KOPT-K1 (cell line): ENCODE measurements around the gene MPL.

Experiments
- H3K27ac ChIP-seq: fragments of 200-600 bp; sonication (generic); 2 replicates; pipeline ENCODE4 v1.5.1; 2016; ENCODE audit warnings: antibody characterized with exemption, mild to moderate bottlenecking, low read depth, low read length; ENCODE audit not compliant: poor library complexity, severe bottlenecking
- H3K36me3 ChIP-seq: fragments of 200-600 bp; sonication (generic); 2 replicates; pipeline ENCODE4 v1.5.1; 2017; ENCODE audit warnings: antibody characterized with exemption, mild to moderate bottlenecking, low read length, moderate library complexity; ENCODE audit not compliant: insufficient read depth
- H3K9me3 ChIP-seq: fragments of 200-600 bp; sonication (generic); 2 replicates; pipeline ENCODE4 v1.5.1; 2017; ENCODE audit warnings: antibody characterized with exemption, low read length, mild to moderate bottlenecking; ENCODE audit not compliant: insufficient read depth, poor library complexity, severe bottlenecking

MPL gene

DNA sequence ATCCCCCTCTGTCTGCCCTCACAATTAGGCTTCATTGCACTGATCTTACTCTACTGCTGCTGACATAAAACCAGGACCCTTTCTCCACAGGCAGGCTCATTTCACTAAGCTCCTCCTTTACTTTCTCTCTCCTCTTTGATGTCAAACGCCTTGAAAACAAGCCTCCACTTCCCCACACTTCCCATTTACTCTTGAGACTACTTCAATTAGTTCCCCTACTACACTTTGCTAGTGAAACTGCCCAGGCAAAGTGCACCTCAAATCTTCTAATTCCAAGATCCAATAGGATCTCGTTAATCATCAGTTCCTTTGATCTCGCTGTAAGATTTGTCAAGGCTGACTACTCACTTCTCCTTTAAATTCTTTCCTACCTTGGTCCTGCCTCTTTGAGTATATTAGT is 15.3 kb downstream of the MPL start:
- Histone ChIP-seq H3K27ac (no peak overlapping the region), H3K9me3 (no peaks in the 10 kb centered on the region)

DNA sequence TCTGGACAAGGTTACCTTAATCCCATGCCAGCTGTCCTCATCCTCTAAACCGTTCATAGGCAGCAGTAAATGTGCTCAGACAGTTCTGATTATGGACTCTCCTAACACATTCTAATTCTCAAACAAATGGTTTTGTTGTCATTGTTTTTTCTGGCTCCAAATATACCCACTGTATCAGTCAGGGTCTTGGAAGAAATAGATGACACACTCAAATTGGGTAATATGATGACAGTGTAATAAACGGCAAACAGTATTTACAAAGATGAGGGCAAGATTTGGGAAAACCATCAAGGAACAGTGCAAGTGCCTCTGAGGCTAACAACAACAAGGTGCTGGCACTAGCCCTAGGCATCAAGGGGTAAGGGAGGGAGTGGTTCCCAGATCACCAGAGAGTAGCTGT is 16.9 kb downstream of the MPL start:
- H3K9me3 ChIP-seq, result no peaks in the 10 kb centered on the region
- peaks cover under 1% of the 10 kb centered on the region; the same call in 1 of the 2 replicates for H3K36me3 ChIP-seq
- no peak overlapping the region for H3K27ac ChIP-seq

More for the DNA sequence above, 15.3 kb downstream of the MPL start:
- no peaks in the 10 kb centered on the region for H3K36me3 ChIP-seq

DNA sequence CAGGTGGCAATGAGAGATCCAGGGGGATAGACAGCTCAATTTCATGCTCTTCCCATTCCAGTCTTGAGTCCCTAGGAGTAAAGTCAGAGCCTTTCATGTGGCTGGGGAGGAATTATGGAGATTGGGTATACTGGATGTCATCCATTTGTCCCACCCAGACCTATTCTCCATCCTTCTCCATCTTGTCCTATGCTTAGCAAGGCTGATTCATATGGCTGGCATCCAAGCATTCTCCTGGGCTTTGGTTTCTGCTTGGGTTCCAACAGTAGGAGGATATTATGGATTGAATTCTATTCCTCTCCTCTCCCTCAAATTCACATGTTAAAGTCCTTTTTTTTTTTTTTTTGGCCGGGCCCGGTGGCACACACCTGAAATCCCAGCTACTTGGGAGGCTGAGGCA is 17.3 kb downstream of the MPL start:
- no peak overlapping the region for H3K27ac ChIP-seq
- peaks cover 5% of the 10 kb centered on the region for H3K36me3 ChIP-seq
- H3K9me3 ChIP-seq, result no peaks in the 10 kb centered on the region

DNA sequence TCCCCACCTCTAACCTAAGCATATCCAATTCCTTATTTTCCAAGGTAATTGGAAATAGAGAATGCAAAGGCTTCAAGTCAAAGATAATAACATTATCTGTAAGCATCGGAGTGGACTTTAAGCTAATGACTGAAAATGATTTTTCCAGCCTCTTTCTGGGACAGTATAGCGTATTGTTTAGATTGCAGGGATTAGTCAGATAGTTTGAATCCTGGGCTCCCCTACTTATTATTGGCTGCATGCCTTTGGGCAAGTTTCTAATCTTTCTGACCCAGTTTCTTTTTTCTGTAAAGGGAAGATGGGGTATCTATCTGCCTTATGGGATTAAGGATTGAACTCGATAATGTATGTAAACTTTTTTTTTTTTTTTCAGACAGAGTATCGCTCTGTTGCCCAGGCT is 19.6 kb downstream of the MPL start:
- no peaks in the 10 kb centered on the region for H3K9me3 ChIP-seq

DNA sequence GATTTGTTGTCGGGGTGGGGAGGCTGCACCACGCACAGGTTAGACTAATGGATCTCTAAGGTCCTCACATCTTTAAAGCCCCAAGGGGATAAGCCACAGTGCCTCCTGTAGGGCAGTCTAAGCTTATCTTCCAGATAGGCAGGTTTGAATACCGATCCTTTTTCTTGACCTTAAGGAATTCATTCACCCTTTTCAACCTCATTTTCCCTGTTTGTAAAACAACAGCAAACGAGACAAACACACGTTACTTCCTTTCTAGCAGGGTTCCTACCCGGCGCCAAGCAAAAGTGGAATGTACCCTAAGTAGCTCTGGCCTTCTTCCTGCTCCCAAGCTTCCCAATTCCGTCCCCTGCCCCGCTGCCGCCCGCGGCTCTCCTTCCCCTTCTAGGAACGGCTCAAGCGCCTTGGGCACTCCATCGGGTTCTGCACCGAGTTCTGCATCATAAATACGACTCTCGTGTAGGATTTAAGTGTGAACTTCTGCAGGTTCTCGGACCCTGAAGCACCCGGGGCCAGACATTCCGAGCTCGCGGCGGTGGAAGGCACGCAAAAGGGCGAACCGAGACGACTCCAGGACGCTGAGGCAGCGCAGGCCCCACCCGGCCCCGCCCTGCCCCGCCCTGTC is 20.6 kb downstream of the MPL start:
- Histone ChIP-seq H3K9me3 (no peaks in the 10 kb centered on the region), H3K27ac (peak overlapping the region; percentile 85)

More for the DNA sequence above, 19.6 kb downstream of the MPL start:
- no peak overlapping the region for H3K27ac ChIP-seq
- H3K36me3 ChIP-seq, result peaks cover 28% of the 10 kb centered on the region

DNA sequence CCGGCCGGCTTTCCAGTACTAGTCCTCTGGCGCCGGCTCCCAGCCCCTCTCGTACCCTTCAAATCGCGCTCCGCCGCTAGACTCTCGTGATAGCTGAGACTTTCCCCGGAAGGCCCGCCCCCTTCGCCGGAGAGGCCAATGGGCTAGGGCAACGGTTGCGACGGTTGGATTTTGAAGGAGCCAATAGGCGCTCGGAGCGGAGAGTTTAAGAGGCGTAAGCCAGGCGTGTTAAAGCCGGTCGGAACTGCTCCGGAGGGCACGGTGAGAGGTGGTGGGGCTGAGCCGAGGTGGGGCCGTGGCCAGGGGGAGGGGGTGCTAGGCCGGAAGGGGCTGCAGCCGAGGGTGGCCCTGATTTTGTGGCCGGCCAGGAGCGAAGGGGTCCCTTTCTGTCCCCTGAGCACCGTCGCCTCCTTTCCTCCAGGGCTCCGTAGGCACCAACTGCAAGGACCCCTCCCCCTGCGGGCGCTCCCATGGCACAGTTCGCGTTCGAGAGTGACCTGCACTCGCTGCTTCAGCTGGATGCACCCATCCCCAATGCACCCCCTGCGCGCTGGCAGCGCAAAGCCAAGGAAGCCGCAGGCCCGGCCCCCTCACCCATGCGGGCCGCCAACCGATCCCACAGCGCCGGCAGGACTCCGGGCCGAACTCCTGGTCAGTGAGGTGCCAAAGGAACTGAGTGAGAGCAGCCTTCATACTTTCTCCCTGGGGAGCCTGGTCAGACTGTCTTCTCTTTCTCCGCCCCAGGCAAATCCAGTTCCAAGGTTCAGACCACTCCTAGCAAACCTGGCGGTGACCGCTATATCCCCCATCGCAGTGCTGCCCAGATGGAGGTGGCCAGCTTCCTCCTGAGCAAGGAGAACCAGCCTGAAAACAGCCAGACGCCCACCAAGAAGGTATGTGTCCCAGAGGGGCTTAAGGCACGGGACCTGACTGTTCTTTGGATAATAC is 21.4 kb downstream of the MPL start, which contains the start of gene CDC20:
Gene CDC20 (plus strand): TSS at position 236 of the 948 bp plus-strand sequence. CDS start 235 bp downstream, at position 471.
- H3K9me3 ChIP-seq, result no peaks in the 10 kb centered on the region
- H3K36me3 ChIP-seq, result peaks cover 46% of the 10 kb centered on the region
- peak within 1 kb of the TSS; percentile 85 for H3K27ac ChIP-seq

More for the DNA sequence above, 20.6 kb downstream of the MPL start:
- H3K36me3 ChIP-seq, result peaks cover 38% of the 10 kb centered on the region

DNA sequence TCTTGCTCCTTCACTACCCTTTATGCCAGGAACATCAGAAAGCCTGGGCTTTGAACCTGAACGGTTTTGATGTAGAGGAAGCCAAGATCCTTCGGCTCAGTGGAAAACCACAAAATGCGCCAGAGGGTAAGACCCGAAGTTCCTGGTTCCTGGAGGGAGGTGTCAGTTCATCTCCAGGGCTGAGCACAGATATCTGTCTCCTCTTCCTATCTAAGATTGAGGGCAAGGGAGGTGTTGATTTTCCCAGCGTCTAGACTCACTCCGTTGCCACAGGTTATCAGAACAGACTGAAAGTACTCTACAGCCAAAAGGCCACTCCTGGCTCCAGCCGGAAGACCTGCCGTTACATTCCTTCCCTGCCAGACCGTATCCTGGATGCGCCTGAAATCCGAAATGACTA is 22.1 kb downstream of the MPL start:
- H3K9me3 ChIP-seq, result no peaks in the 10 kb centered on the region
- peak overlapping the region; percentile 85 for H3K27ac ChIP-seq
- H3K36me3 ChIP-seq, result peaks cover 52% of the 10 kb centered on the region

DNA sequence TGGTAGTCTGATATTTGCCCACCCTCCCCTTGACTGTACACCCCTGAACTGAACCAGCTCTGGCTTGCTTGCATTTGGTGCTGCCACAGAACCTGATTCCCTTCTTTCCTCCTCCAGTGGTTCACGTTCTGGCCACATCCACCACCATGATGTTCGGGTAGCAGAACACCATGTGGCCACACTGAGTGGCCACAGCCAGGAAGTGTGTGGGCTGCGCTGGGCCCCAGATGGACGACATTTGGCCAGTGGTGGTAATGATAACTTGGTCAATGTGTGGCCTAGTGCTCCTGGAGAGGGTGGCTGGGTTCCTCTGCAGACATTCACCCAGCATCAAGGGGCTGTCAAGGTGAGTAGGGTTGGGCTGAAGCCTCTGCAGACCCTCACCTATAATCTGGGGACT is 23.0 kb downstream of the MPL start:
- peak overlapping the region; percentile 85 for H3K27ac ChIP-seq
- no peaks in the 10 kb centered on the region for H3K9me3 ChIP-seq
- peaks cover 60% of the 10 kb centered on the region for H3K36me3 ChIP-seq

DNA sequence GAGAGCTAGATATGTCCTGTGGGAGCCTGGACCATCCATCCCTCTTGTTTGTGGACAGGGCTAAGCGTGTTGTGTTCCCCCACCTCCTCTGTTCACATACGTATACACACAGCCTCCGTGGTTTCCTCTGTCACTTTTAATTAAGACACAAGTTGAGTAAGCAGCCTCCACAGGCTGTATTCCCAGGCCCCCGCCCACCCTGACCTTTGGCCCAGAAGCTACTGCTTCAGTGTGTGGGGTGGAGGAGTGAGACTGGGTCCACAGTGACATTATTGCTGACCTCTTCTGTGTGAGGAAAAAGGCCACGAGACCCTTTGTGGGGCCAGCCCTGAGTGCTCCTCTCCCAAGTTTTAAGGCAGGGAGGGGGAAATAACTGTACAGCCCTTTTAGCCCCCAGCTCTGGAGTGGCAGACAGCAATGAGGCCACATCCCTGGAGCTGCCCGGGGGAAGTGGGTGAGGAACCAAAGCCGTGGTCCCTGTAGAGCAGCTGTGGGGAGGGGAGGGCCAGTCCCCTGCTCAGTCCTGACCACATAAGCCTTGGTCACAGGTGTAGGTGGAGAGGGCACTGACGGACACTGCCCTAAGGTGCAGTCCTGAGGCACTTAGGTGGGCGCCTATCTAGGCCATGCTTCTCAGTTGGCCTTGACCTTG is 25.8 kb downstream of the MPL start:
- Histone ChIP-seq H3K36me3 (peaks cover 60% of the 10 kb centered on the region), H3K27ac (no peak overlapping the region)

DNA sequence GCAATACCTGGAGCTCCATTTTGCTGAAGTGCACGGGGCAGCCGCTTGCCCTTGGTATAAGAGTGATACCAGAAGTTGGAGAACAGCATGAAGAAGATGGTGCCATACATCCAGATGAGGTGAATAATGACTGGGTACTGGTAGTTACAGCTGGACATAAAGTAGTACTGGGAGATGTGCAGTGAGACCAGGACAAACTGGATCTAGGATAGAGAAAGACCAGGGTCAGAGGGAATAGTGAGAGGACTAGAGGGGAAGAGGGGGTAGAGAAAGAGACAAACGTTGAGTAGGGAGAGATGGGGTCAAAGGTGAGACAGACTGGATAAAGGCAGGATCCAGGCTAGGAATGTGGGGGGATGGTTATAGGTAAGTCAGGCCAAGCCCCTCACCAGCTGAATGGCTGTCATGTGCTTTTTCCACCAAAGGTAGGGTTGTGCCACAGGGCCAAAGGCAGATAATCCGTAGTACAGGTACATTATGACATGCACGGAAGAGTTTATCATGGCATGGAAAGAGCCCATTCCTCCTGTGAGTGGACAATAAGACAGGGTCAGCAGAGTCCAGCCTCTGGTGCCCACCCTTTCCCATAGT is 26.4 kb downstream of the MPL start:
- peaks cover 60% of the 10 kb centered on the region for H3K36me3 ChIP-seq
- H3K9me3 ChIP-seq, result no peaks in the 10 kb centered on the region
- no peak overlapping the region for H3K27ac ChIP-seq

More for the DNA sequence above, 25.8 kb downstream of the MPL start:
- no peaks in the 10 kb centered on the region for H3K9me3 ChIP-seq

DNA sequence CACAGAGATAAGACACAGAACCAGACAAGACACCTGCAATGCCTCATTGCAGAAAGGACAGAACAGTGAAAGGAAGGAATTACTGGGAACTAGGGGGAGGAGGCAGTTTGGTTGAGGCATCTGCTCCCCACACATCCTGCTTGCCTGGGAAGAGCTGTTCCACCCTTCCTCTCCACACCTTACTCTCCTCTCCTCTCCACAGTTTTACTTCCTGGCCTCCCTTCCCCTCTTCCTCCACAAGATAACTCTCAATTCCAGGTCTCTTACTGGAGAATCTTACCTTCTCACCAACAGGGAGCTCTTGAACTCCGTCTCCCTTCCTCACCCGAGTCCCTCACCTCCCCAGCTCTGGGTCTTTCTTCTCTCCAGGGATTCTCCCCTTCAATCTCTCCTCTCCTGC is 28.1 kb downstream of the MPL start:
- Histone ChIP-seq H3K27ac (no peak overlapping the region), H3K36me3 (peaks cover 48% of the 10 kb centered on the region), H3K9me3 (no peaks in the 10 kb centered on the region)

DNA sequence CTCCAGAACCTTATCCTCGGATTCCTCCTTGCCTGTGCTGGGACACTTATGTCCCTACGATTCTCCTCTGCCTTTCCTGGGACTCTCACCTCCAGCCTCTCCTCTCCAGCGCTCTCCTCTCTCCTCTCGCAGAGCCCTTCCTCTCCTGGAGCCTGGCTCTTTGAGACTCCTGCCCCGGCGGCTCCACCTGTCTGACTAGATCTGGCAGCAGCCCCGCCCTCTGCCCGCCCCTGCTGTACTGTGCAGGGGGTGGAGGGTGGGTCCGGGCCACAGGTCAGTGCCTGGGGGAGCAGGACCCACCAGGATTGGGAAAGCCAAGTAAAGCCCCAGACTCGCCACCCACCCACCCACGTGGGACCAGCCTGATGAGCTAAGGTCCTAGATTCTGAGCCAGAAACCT is 28.6 kb downstream of the MPL start:
- H3K9me3 ChIP-seq, result no peaks in the 10 kb centered on the region
- H3K27ac ChIP-seq, result peak overlapping the region; percentile 90
- H3K36me3 ChIP-seq, result peaks cover 43% of the 10 kb centered on the region

DNA sequence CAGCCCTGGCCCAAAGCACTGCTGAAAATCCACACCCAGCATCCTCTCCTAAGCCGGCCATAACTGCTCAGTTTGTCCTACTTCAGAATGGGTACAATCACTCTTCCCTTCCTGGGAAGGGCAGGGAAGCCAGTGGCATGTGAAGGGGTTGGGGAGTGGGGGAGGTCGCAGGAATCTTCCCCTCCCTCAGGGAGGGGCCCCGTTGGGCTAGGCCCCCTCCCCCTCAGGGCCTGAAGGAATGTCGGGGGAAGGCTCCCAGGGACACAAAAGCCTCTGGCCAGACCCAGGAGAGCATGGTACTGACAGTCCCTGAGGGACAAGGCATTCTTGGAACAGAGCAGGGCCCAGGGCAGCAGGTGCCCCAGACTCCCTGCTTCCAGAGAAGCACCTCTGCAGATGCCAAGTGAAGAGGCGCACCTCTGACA is 29.0 kb downstream of the MPL start:
- peak overlapping the region; percentile 90 for H3K27ac ChIP-seq
- peaks cover 38% of the 10 kb centered on the region for H3K36me3 ChIP-seq

DNA sequence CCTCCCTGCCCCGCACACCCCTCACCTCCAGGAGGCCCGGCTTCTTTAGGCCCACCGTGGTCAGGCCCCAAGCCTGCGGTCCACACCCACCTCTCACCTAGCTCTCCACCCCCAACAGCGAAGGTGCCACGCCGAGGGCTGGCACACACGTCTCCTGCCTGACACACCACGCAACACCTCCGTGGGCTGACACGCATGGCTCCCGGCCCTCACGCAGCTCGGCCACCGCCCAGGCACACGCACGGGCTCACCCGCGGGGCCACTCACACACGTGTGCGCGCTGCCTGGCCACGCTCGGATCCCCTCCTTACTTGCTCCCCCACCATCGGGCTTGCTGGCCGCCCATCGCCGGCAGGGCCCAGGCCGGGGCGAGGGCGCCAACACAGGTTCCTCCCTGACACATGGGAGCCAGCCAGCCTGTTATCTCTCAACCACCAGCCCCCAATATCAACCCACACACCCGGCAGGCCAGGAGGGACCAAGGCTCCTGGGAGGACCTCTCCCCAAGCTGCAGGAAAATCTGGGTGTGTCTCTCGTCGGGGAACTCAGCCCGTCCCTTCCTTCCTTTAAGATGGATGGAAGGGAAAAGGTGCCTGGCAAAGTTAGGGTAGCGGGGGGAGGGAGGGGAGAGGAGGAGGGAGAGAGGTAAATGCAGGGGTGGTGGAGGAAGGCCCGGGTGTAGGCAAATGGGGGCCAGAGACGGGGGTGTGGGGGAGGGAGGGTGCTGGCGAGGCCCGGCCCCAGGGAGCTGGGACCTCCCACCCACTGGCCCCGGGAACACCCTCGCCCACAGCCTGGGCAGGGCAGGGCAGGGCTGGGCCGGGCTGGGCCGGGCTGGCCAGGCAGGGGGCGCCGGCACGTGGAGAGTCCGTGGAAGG is 29.6 kb downstream of the MPL start:
- Histone ChIP-seq H3K36me3 (peaks cover 32% of the 10 kb centered on the region), H3K27ac (peak overlapping the region; percentile 90), H3K9me3 (no peaks in the 10 kb centered on the region)

More for the DNA sequence above, 29.0 kb downstream of the MPL start:
- H3K9me3 ChIP-seq, result no peaks in the 10 kb centered on the region
